NCI-H2081 treated with DMSO at 0.1 percent for 48 hours (cell line): ENCODE results near the gene HCFC1.
"Not testable (repeated sequence)": the region's sequence is repeated elsewhere in the genome, so short reads cannot be mapped to it uniquely, and the experiment has no call there.

Experiments
- DNase-seq: peaks from one replicate; lab custom pipeline; 2025; lab: John Stamatoyannopoulos, UW

Gene HCFC1

GRCh38 chrX:154008521-154008920 lies 36.9 kb upstream of the HCFC1 start:
- no peak for DNase-seq

GRCh38 chrX:154006947-154007346 lies 35.3 kb upstream of the HCFC1 start:
- no peak for DNase-seq

- DNase-seq: no peak
Observed at GRCh38 chrX:154004315-154004714, 32.7 kb upstream of the HCFC1 start.

DNA sequence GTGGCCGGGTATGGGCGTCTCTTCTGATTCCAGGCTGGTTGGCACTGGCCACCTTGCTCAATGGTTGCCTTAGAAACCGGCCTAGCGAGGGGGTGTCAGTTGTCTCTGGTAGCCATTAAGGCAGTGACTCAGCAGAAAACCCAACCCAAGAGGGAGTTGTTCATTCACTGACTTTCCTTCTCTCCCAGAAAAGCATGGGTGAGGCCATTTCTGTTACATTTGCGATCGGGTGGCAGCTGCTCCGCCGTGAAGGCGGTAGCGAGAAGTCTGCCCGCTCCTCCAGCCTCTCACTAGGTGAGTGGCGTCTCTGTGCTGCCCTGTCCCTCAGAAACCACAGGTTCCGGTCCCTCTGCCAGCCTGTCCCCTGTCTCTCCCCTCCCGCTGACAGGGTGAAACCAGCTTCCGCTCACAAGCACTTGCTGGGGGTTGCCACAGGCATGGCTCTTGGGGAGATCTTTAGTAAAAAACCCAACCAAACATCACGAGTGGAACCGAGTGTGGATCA lies 30.6 kb upstream of the HCFC1 start:
- no peak for DNase-seq

DNA sequence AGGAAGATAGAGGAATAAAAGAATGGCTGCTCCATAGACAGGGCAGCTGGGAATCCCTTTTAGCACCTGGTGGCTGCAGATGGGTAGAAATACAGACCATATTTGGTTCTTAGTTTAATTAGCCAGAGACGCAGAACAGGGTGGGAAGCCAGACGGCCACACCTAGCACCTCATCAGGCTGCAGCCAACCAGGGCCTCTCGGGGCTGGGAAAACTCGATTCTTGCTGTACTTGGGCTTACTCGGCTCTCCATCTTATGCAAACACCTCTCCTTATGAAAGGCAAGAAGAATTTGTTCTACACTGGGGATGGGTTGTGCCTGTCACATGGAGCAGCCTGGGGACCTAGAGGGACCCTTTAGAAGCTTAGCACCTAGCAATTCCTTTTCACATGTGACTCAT lies 28.4 kb upstream of the HCFC1 start:
- no peak for DNase-seq

- DNase-seq: no peak
Observed at GRCh38 chrX:153999359-154000037, 27.9 kb upstream of the HCFC1 start.

- no peak for DNase-seq
Observed at GRCh38 chrX:153995504-153995903, 23.9 kb upstream of the HCFC1 start.

GRCh38 chrX:153994398-153994797 lies 22.8 kb upstream of the HCFC1 start:
- not testable (repeated sequence) for DNase-seq

- no peak for DNase-seq
Observed at GRCh38 chrX:153993978-153994377, 22.4 kb upstream of the HCFC1 start.

GRCh38 chrX:153993079-153993478 lies 21.5 kb upstream of the HCFC1 start:
- DNase-seq: no peak

DNA sequence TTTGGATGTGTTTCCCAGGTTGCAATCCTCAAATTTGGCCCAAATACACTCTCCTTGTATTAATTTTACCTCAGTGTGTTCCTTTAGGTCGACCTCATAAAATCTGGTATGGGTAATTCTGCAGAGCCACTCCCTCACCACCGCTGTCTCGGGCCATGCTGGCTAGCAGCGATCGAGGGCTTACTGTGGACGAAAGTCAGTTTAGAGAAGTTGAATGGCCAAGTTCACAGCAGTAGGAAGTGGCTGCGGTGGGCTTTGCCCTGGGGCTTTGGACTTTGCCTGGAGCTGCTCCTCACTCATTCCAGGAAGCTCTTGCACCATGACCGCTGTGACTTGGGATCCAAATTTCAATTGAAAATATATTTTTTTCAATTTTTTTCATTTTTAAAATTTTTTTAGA lies 20.6 kb upstream of the HCFC1 start:
- no peak for DNase-seq

DNA sequence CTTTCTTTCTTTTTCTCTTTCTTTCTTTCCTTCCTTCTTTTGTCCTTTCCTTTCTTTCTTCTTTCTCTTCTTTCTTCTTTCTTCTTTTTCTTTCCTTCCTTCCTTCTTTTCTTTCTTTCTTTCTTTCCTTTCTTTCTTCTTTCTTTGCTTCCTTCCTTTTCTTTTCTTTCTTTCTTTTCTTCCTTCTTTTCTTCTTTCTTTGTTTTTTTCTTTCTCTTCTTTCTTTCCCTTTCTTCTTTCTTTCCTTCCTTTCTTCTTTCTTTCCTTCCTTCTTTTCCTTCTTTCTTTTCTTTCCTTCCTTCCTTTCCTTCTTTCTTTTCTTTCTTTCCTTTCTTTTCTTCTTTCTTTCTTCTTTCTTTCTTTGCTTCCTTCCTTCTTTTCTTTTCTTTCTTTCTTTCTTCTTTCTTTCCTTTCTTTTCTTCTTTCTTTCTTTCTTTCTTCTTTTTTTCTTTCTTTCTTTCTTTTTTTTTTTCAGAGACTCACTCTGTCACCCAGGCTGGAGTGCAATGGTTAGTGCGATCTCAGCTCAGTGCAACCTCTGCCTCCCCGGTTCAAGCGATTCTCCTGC lies 19.5 kb upstream of the HCFC1 start:
- no peak for DNase-seq

GRCh38 chrX:153989973-153990655 lies 18.5 kb upstream of the HCFC1 start:
- no peak for DNase-seq

DNA sequence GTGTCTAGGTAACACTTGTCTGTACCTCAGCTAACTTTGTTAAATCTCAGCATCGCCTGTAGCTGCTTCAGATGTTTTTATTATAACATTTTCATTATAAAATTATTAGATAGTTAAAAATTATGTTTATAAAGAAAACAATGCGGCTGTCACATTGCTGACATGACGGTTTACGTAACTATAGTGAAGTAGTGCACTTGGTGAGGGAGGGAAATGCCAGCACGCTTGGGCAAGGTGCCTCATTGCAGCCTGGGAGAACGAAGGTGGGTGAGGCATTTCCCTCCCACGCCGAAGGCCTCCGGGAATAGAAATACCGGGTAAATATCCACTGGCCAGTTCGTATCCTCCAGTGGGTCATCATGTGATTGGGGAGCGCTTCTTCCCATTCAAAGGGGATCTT lies 16.9 kb upstream of the HCFC1 start:
- DNase-seq: no peak

DNA sequence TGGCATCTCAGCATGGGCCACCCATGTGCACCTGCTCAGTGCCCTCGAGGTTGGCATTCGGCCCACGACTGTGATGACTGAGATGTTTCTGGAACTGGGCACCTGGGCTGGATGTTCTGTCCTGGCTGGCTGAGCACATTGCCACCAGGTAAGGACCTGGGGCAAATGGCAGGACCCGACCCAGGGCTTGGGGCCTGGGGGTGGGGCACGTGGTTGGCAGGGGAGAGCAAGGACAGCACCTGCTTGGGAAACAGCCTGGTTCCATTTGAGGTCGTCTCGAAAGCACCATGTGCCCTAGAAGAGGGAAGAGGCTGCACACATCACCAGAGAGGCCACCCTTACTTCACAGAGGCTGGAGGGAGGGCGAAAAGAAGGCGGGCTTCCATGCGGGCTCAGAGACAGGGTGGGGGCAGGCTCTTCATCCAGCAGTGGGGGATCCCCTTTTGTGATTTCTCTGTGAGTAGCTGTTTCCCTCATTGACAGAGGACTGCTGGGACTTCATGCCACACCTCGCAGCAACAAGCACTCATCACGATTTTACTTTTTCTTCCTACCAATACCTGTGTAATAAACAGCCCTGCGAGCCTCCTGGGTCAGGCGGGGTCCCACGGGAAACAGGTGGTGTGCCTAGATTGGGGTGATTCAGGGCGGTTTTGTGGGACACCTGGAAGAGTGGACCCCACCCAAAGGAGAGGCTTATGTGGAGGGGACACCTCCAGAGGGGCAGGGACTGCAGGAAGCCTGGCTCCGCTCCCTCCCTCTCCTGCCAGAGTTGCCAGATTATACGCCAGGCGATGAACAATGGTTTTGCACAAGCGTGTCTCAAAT lies 12.9 kb upstream of the HCFC1 start:
- DNase-seq: no peak

DNA sequence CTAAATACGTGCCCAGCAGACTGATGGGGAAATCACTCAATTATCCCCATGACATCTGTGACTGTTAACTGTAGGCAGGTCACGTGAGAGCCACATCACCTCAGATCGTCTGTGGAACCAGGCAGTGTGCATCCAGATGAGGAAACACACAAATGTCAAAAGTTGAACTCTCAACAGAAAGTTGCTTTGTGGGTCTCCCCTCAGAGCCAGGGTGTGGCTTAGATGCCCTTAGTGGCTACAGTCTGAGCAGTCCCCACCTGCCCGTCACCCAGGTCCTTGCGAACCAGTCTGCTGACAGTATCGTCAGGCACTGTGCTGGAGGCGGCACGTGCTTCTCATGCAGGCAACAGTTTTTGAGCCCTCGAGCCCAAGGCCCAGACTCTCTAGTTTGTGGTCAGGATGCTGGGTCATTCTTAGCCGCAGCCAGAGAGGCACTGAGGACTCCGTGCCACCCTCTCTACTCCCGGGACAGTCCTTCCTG lies 11.7 kb upstream of the HCFC1 start:
- no peak for DNase-seq

- no peak for DNase-seq
Observed at GRCh38 chrX:153981771-153982533, 10.3 kb upstream of the HCFC1 start.

GRCh38 chrX:153981231-153981630 lies 9.6 kb upstream of the HCFC1 start:
- no peak for DNase-seq

DNA sequence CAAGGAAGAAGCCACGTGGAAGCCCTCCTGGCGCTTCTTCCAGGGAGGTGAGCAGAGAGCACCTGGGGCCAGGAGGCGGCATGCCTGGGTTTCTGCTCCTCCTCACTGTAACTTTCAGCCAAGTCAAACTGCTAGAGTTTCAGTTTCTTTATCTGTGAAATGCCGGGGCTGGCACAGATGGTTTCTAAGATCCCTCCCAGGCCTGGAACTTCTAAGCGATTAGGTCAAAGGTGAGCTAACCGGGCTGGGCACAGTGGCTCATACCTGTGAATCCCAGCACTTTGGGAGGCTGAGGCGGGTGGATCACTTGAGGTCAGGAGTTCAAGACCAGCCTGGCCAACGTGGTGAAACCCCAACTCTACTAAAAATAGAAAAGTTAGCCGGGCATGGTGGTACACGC lies 8.8 kb upstream of the HCFC1 start:
- not testable (repeated sequence) for DNase-seq

GRCh38 chrX:153974726-153975286 lies 3.2 kb upstream of the HCFC1 start:
- DNase-seq: no peak
